OCI-LY7 (cell line): Measurements from ENCODE around the gene PES1. TPM values are rescaled to one million over a fixed set of nuclear protein-coding genes. Genes with fewer than 3 reads are reported as not detected.

Source experiments
- BruUV-seq: library from RNA; stranded (reverse); fragments of 400-500 nt; replicated peaks from 2 replicates; lab custom pipeline; 2021; lab: Mats Ljungman, UMichigan
- CTCF ChIA-PET: fragments of 300-600 bp; sonication (Branson Sonifier 250); formaldehyde crosslinking; loops from one replicate; lab custom pipeline; 2022; ENCODE audit warnings: antibody characterized with exemption; ENCODE audit not compliant: unreplicated experiment; lab: Charles Lee
- POLR2A ChIA-PET: fragments of 300-600 bp; sonication (Branson Sonifier 250); formaldehyde crosslinking; loops from one replicate; lab custom pipeline; 2022; ENCODE audit warnings: antibody characterized with exemption; lab: Charles Lee
- DNase-seq: peaks from one replicate; pipeline ENCODE4 v3.0.0-alpha.2; 2015; ENCODE audit warnings: low spot score
- H2AFZ ChIP-seq: fragments of 200-600 bp; sonication (generic), shearing (Covaris generic); 2 replicates; pipeline ENCODE4 v1.6.1; 2014; ENCODE audit warnings: mild to moderate bottlenecking, antibody characterized with exemption, low read length, moderate library complexity
- H3K27ac ChIP-seq: fragments of 200-600 bp; sonication (generic); 2 replicates; pipeline ENCODE4 v1.5.1; 2014; ENCODE audit warnings: mixed run types, low read depth, mild to moderate bottlenecking, moderate library complexity, low read length, inconsistent platforms; ENCODE audit not compliant: poor library complexity, severe bottlenecking
- H3K36me3 ChIP-seq: fragments of 200-600 bp; sonication (generic); 2 replicates; pipeline ENCODE4 v1.6.1; 2014; ENCODE audit warnings: mild to moderate bottlenecking, antibody characterized with exemption, low read length, moderate library complexity, mixed read lengths; ENCODE audit not compliant: insufficient read depth
- H3K4me1 ChIP-seq: fragments of 200-600 bp; sonication (generic); 2 replicates; pipeline ENCODE4 v1.5.1; 2014; ENCODE audit warnings: mild to moderate bottlenecking, low read length; ENCODE audit not compliant: insufficient read depth, poor library complexity, severe bottlenecking
- H3K4me2 ChIP-seq: fragments of 200-600 bp; sonication (generic); 2 replicates; pipeline ENCODE4 v1.6.1; 2014; ENCODE audit warnings: mild to moderate bottlenecking, low read length
- H3K4me3 ChIP-seq: fragments of 200-600 bp; sonication (generic); 2 replicates; pipeline ENCODE4 v1.5.1; 2014; ENCODE audit warnings: mild to moderate bottlenecking, low read depth, low read length; ENCODE audit not compliant: poor library complexity, severe bottlenecking
- H3K79me2 ChIP-seq: fragments of 200-600 bp; sonication (generic); 2 replicates; pipeline ENCODE4 v1.6.1; 2016; ENCODE audit warnings: low read depth, mild to moderate bottlenecking, low read length, moderate library complexity, mixed read lengths; ENCODE audit not compliant: insufficient read depth
- H3K9me2 ChIP-seq: fragments of 200-600 bp; sonication (generic); 2 replicates; pipeline ENCODE4 v1.6.1; 2016; ENCODE audit warnings: mild to moderate bottlenecking, low read length, mixed read lengths; ENCODE audit not compliant: insufficient read depth
- H3K9me3 ChIP-seq: fragments of 200-600 bp; sonication (generic); 2 replicates; pipeline ENCODE4 v1.6.1; 2014; ENCODE audit warnings: mild to moderate bottlenecking, mixed run types, low read length, mixed read lengths
- H4K20me1 ChIP-seq: fragments of 200-600 bp; sonication (generic); 2 replicates; pipeline ENCODE4 v1.6.1; 2014; ENCODE audit warnings: mild to moderate bottlenecking, antibody characterized with exemption, low read length, moderate library complexity, mixed read lengths; ENCODE audit not compliant: insufficient read depth
- CTCF ChIP-seq: fragments of 200-600 bp; sonication (generic); conservative IDR thresholded peaks from 2 replicates; pipeline ENCODE4 v1.5.1; 2014; ENCODE audit warnings: mild to moderate bottlenecking, antibody characterized with exemption, low read length, moderate library complexity, mixed read lengths
- EZH2phosphoT487 ChIP-seq: fragments of 200-600 bp; sonication (generic); IDR thresholded peaks from 2 replicates; pipeline ENCODE4 v1.6.1; 2018; ENCODE audit warnings: low read depth, borderline replicate concordance, mild to moderate bottlenecking, mixed run types, antibody characterized with exemption, low read length, moderate library complexity, mixed read lengths
- intact Hi-C: fragments of 100-400 bp; cut with micrococcal nuclease; formaldehyde crosslinking; loops from one replicate; pipeline ENCODE4 v1.10.0; 2022; ENCODE audit not compliant: unreplicated experiment
- total RNA-seq, 2 experiments: library from RNA; depleted of rRNA in 1 of 2; stranded (reverse); fragments of >200 nt in 1 of 2; shearing (Covaris generic) in 1 of 2; gene quantifications; 2 replicates each; pipeline ENCODE4 v1.2.3, GENCODE V29; 2014 to 2022

Gene PES1
- total RNA-seq, 2 experiments from 2014 or later = 78.2 to 107 TPM

DNA sequence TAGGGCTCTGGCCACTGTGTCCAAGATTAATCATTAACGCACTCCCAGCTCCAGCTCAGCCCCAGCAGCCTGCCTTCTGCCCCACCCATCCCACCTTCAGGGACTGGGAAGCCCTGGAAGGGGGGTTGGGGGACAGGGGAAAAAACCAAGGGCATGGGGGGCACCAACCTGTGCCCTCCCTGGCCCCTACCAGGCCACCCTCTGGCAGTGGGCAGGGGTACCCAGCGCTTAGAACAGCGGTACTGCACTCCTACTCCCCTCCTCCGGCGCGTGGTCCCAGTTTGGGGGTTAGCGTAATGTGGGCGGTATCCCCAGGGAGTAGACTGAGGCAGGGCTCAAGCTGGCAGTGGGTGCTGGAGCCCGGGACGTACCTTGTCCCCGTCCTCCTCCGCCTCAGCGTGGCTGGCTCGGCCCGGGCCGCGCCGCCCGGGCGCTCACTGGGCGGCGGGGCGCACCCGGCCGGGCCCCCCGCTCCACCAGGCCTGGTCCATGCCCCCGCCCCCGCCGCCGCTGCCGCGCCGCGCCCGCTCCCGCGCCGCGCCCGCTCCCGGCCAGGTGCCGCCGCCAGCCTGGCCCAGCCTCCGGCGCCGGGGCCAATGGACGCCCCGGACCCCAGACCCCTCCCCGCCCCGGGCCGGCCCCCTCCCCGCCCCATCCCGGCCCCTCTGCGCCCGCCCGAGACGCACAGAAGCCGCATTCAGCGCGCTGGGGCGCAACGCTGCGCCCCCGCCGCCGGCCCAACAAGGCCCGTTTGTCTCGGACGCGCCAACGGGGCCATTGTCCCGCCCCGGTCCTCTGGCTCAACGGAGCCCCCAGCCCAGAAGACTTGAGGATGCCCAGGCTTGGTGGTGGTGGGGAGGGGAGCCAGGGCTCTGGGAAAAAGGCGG, 17.4 kb downstream of the PES1 start, which contains the start of gene GAL3ST1:
Gene GAL3ST1, minus strand, starts transcription at position 571 of the 887 bp plus-strand sequence. CDS start 17,273 bp downstream, outside the sequence.
- Histone ChIP-seq H4K20me1 (no peaks in the 10 kb centered on the region; the same call in 1 of the 2 replicates), H3K9me2 (no peaks in the 10 kb centered on the region), H2AFZ (no peak within 1 kb of the TSS), H3K4me1 (no peaks in the 10 kb centered on the region), H3K27ac (no peak within 1 kb of the TSS), H3K4me2 (no peak within 1 kb of the TSS), H3K4me3 (no peak within 1 kb of the TSS), H3K79me2 (no peaks in the 10 kb centered on the region), H3K36me3 (peaks cover 41% of the 10 kb centered on the region), H3K9me3 (no peaks in the 10 kb centered on the region)
- intact Hi-C loops = no loop called here
- CTCF ChIA-PET = no interaction called here
- POLR2A ChIA-PET = no interaction called here
- no TSS peak for BruUV-seq
- DNase-seq = no peak
- TF ChIP-seq EZH2phosphoT487 (no peak), CTCF (no peak)

GRCh38 chr22:30573594-30574094, 18.1 kb downstream of the PES1 start:
- ChIA-PET CTCF (no interaction called here), POLR2A (no interaction called here)
- BruUV-seq = no TSS peak

More at GRCh38 chr22:30573594-30574094, 18.1 kb downstream of the PES1 start:
- Histone ChIP-seq H2AFZ (no peak overlapping the region), H3K36me3 (peaks cover 34% of the 10 kb centered on the region), H3K4me2 (no peak overlapping the region), H3K9me2 (no peaks in the 10 kb centered on the region), H3K4me3 (no peak overlapping the region), H3K27ac (no peak overlapping the region), H3K79me2 (no peaks in the 10 kb centered on the region), H4K20me1 (no peaks in the 10 kb centered on the region; the same call in 1 of the 2 replicates), H3K4me1 (no peaks in the 10 kb centered on the region), H3K9me3 (no peaks in the 10 kb centered on the region)
- no peak for DNase-seq
- intact Hi-C loops = no loop called here
- no peak for TF ChIP-seq CTCF
- no peak for TF ChIP-seq EZH2phosphoT487
